IMR-90 (cell line): ENCODE results near the gene SLC6A15. TPM values are rescaled to one million over a fixed set of nuclear protein-coding genes. Genes with fewer than 3 reads are reported as not detected.
A peak's percentile ranks its signal among the peaks of the same experiment; 100 is the strongest.

Source experiments
- ATAC-seq: fragments of 200-7000 bp; cut with Tn5 transposase; 2 replicates; pipeline ENCODE4 v1.9.1; 2020; ENCODE audit warnings: low read depth, mild to moderate bottlenecking, moderate library complexity
- BruUV-seq: library from RNA; stranded (reverse); fragments of 400-500 nt; replicated peaks from 2 replicates; lab custom pipeline; 2021; lab: Mats Ljungman, UMichigan
- CTCF ChIA-PET: fragments of 300-600 bp; formaldehyde crosslinking; extraction: SDS; loops from one replicate; lab custom pipeline; 2021; ENCODE audit warnings: antibody characterized with exemption; lab: Yijun Ruan, JAX
- POLR2A ChIA-PET: fragments of 300-600 bp; sonication (Branson Sonifier 250); formaldehyde crosslinking; loops from one replicate; lab custom pipeline; 2022; ENCODE audit warnings: antibody characterized with exemption; ENCODE audit not compliant: unreplicated experiment; lab: Charles Lee
- DNase-seq: peaks from one replicate; pipeline ENCODE4 v3.0.0; 2013
- H2AFZ ChIP-seq: replicated peaks from 2 replicates; pipeline ENCODE3; 2013; ENCODE audit warnings: low read length, mild to moderate bottlenecking; ENCODE audit not compliant: poor library complexity
- H2AK5ac ChIP-seq: 2 replicates; pipeline ENCODE4 v1.6.1; 2013; ENCODE audit warnings: low read depth, low read length, inconsistent platforms
- H2AK9ac ChIP-seq: replicated peaks from 2 replicates; pipeline ENCODE3; 2013; ENCODE audit warnings: mild to moderate bottlenecking, low read depth, low read length, moderate library complexity; ENCODE audit not compliant: poor library complexity
- H2BK120ac ChIP-seq: 2 replicates; pipeline ENCODE4 v1.6.1; 2013; ENCODE audit warnings: low read depth, low read length, inconsistent platforms
- H2BK15ac ChIP-seq: 3 replicates; pipeline ENCODE4 v1.6.1; 2013; ENCODE audit warnings: low read depth, low read length, inconsistent platforms
- H2BK20ac ChIP-seq: 2 replicates; pipeline ENCODE4 v1.6.1; 2013; ENCODE audit warnings: low read depth, mild to moderate bottlenecking, inconsistent platforms, low read length, moderate library complexity
- H2BK5ac ChIP-seq: 2 replicates; pipeline ENCODE4 v1.6.1; 2013; ENCODE audit warnings: mild to moderate bottlenecking, low read depth, low read length, inconsistent platforms; ENCODE audit not compliant: poor library complexity, severe bottlenecking
- H3K14ac ChIP-seq: replicated peaks from 2 replicates; pipeline ENCODE4 v1.6.1; 2013; ENCODE audit warnings: low read depth, low read length, inconsistent platforms
- H3K18ac ChIP-seq: 2 replicates; pipeline ENCODE4 v1.6.1; 2013; ENCODE audit warnings: low read depth, low read length, control low read depth
- H3K23ac ChIP-seq: 2 replicates; pipeline ENCODE4 v1.6.1; 2013; ENCODE audit warnings: low read depth, low read length, inconsistent platforms
- H3K27ac ChIP-seq: 2 replicates; pipeline ENCODE4 v1.5.1; 2013; ENCODE audit warnings: mild to moderate bottlenecking, control low read depth, low read length; ENCODE audit not compliant: insufficient read depth
- H3K27me3 ChIP-seq: 2 replicates; pipeline ENCODE4 v1.6.1; 2013; ENCODE audit warnings: low read length; ENCODE audit not compliant: control insufficient read depth, insufficient read depth
- H3K36me3 ChIP-seq: 2 replicates; pipeline ENCODE4 v1.6.1; 2013; ENCODE audit warnings: low read length, mixed read lengths; ENCODE audit not compliant: control insufficient read depth, insufficient read depth
- H3K4ac ChIP-seq: 2 replicates; pipeline ENCODE4 v1.6.1; 2013; ENCODE audit warnings: low read depth, low read length, inconsistent platforms
- H3K4me1 ChIP-seq: 2 replicates; pipeline ENCODE4 v1.6.1; 2013; ENCODE audit warnings: low read length, mixed read lengths; ENCODE audit not compliant: control insufficient read depth, insufficient read depth
- H3K4me2 ChIP-seq: 2 replicates; pipeline ENCODE4 v1.6.1; 2013; ENCODE audit warnings: low read depth, mild to moderate bottlenecking, control low read depth, low read length, moderate library complexity
- H3K4me3 ChIP-seq: 2 replicates; pipeline ENCODE4 v1.5.1; 2013; ENCODE audit warnings: low read depth, mild to moderate bottlenecking, control low read depth, low read length, moderate library complexity; ENCODE audit not compliant: insufficient read depth
- H3K56ac ChIP-seq: 2 replicates; pipeline ENCODE4 v1.6.1; 2013; ENCODE audit warnings: low read length, inconsistent platforms; ENCODE audit not compliant: insufficient read depth; ENCODE audit errors: extremely low read depth
- H3K79me1 ChIP-seq, 2 experiments: 2 replicates each; pipeline ENCODE4 v1.6.1; 2013; ENCODE audit warnings: low read length in 2 of 2, inconsistent platforms in 1 of 2, low read depth in 1 of 2
- H3K9ac ChIP-seq: 2 replicates; pipeline ENCODE4 v1.6.1; 2013; ENCODE audit warnings: low read depth, low read length, control low read depth
- H3K9me1 ChIP-seq: 2 replicates; pipeline ENCODE4 v1.6.1; 2013; ENCODE audit warnings: low read length, inconsistent platforms; ENCODE audit not compliant: insufficient read depth
- H3K9me3 ChIP-seq: 2 replicates; pipeline ENCODE4 v1.6.1; 2013; ENCODE audit warnings: low read length; ENCODE audit not compliant: control insufficient read depth, insufficient read depth
- H4K20me1 ChIP-seq: 2 replicates; pipeline ENCODE4 v1.6.1; 2013; ENCODE audit warnings: low read length, inconsistent platforms; ENCODE audit not compliant: insufficient read depth
- H4K5ac ChIP-seq: 2 replicates; pipeline ENCODE4 v1.6.1; 2013; ENCODE audit warnings: mild to moderate bottlenecking, low read depth, low read length, control low read depth
- H4K8ac ChIP-seq, 2 experiments: 2 replicates each; pipeline ENCODE4 v1.6.1; 2013; ENCODE audit warnings: low read depth in 2 of 2, low read length in 2 of 2, control low read depth in 1 of 2, inconsistent platforms in 1 of 2
- H4K91ac ChIP-seq: 2 replicates; pipeline ENCODE4 v1.6.1; 2013; ENCODE audit warnings: low read depth, low read length, inconsistent platforms; ENCODE audit not compliant: insufficient read depth
- MAFK ChIP-seq: IDR thresholded peaks from 2 replicates; pipeline ENCODE4 v1.6.1; 2012; ENCODE audit warnings: low read depth, low read length, improper control_type of control experiment
- MAZ ChIP-seq: IDR thresholded peaks from 2 replicates; pipeline ENCODE4 v1.6.1; 2012; ENCODE audit warnings: low read depth, mild to moderate bottlenecking, low read length, improper control_type of control experiment, moderate library complexity, borderline replicate concordance
- RCOR1 ChIP-seq: IDR thresholded peaks from 2 replicates; pipeline ENCODE4 v1.6.1; 2012; ENCODE audit warnings: mild to moderate bottlenecking, low read length, improper control_type of control experiment; ENCODE audit not compliant: insufficient replicate concordance
- SMC3 ChIP-seq: fragments of 150-350 bp; IDR thresholded peaks from 2 replicates; pipeline ENCODE4 v1.6.1; 2016; ENCODE audit warnings: low read depth, mild to moderate bottlenecking, antibody characterized with exemption, low read length, moderate library complexity
- USF2 ChIP-seq: fragments of 150-350 bp; IDR thresholded peaks from 2 replicates; pipeline ENCODE4 v1.6.1; 2017; ENCODE audit warnings: mild to moderate bottlenecking, antibody characterized with exemption, low read length, low read depth
- WGBS, 2 experiments: methylation state at CpG; one replicate each; pipeline versions ENCODE4 v1.1.5 to v1.1.7; 2013; ENCODE audit warnings: missing lambda C conversion rate in 2 of 2; ENCODE audit not compliant: insufficient read length in 1 of 2; ENCODE audit errors: extremely low coverage in 2 of 2; 5-methylcytosine and 5-hydroxymethylcytosine counted together
- dilution Hi-C: fragments of 300-500 bp; cut with HindIII; formaldehyde crosslinking; loops from one replicate; pipeline ENCODE4 v1.14.3; 2018; ENCODE audit warnings: low sequenced_read_pairs; ENCODE audit not compliant: unreplicated experiment
- in situ Hi-C: fragments of 300-500 bp; cut with MboI; formaldehyde crosslinking; loops from 3 replicates; pipeline ENCODE4 v1.14.3; 2019; ENCODE audit warnings: low sequenced_read_pairs, inconsistent platforms, mixed read lengths
- intact Hi-C: fragments of 100-400 bp; cut with micrococcal nuclease; formaldehyde crosslinking; loops from 2 replicates; pipeline ENCODE4 v1.10.0; 2022
- polyA plus RNA-seq, 3 experiments: library from polyadenylated mRNA; depleted of rRNA; stranded (reverse); fragments of >200 nt; gene quantifications; 2 replicates each; pipeline ENCODE4 v1.2.3, GENCODE V29; 2012; ENCODE audit warnings: low replicate concordance in 1 of 3
- total RNA-seq: library from RNA; depleted of rRNA; stranded (reverse); fragments of >200 nt; gene quantifications from 2 replicates; pipeline ENCODE4 v1.2.3, GENCODE V29; 2012

Gene SLC6A15
- total and polyA plus RNA-seq, 2 of the 4 experiments (the other 2 are of a cell fraction), result 0.32 to 0.72 TPM

- Histone ChIP-seq H3K27ac (no peak overlapping the region), H2BK5ac (no peak overlapping the region), H3K14ac (no peak overlapping the region), H4K5ac (no peak overlapping the region), H3K9me3 (no peaks in the 10 kb centered on the region), H2AFZ (no peak overlapping the region), H2AK5ac (no peak overlapping the region), H3K4me3 (no peak overlapping the region), H4K8ac (no peak overlapping the region), H3K9ac (no peak overlapping the region), H3K36me3 (no peaks in the 10 kb centered on the region), H3K27me3 (no peaks in the 10 kb centered on the region), H2BK20ac (no peak overlapping the region), H3K9me1 (no peaks in the 10 kb centered on the region), H3K4me2 (peak overlapping the region; percentile 54; the same call in 1 of the 2 replicates), H4K20me1 (no peaks in the 10 kb centered on the region), H3K4ac (no peak overlapping the region), H4K91ac (no peak overlapping the region), H3K4me1 (0 out of 2 replicates have a peak, but pooled peaks cover 2% of the 10 kb centered on the region), H3K79me1 (no peaks in the 10 kb centered on the region), H2AK9ac (no peak overlapping the region), H3K56ac (no peak overlapping the region), H2BK120ac (peak overlapping the region; percentile 39; the same call in 1 of the 2 replicates), H3K23ac (no peak overlapping the region), H2BK15ac (no peak overlapping the region), H3K18ac (no peak overlapping the region)
- WGBS, 2 experiments, result no CpG with 5 or more reads among the region's 5 CpGs
- TF ChIP-seq SMC3 (no peak), RCOR1 (no peak), MAZ (no peak), USF2 (no peak), MAFK (no peak)
- no TSS peak for BruUV-seq
- dilution Hi-C loops (no loop called here), intact Hi-C loops (no loop called here), in situ Hi-C loops (no loop called here)
- ATAC-seq (no peak), DNase-seq (peak; percentile 32)
- ChIA-PET CTCF (no interaction called here), POLR2A (no interaction called here)
Observed at GRCh38 chr12:84891106-84891838, 21.3 kb downstream of the SLC6A15 start.
